Body of pancreas (tissue), 4 donors: ENCODE data around the gene KCNQ4. TPM values are rescaled to one million over a fixed set of nuclear protein-coding genes. Genes with fewer than 3 reads are reported as not detected.

Experiments used
- ATAC-seq: fragments of 150-250 bp; one replicate; pipeline ENCODE4 v1.9.1; 2016
- DNase-seq, 4 donors: peaks; one replicate each; pipeline ENCODE4 v3.0.0-alpha.2; 2019
- H3K27ac ChIP-seq, 4 donors: fragments of 200-600 bp; sonication (generic); 1 replicate in 3 of 4; 2 replicates in 1 of 4; pipeline versions ENCODE4 v1.5.1 to v1.6.1; 2016 to 2019; ENCODE audit warnings: mild to moderate bottlenecking in 1 of 4, mixed read lengths in 1 of 4, moderate library complexity in 1 of 4
- H3K27me3 ChIP-seq, 2 donors: fragments of 200-600 bp; sonication (generic); one replicate each; pipeline ENCODE4 v1.6.0; 2016; ENCODE audit warnings: mild to moderate bottlenecking in 1 of 2
- H3K36me3 ChIP-seq, 2 donors: fragments of 200-600 bp; sonication (generic); replicated peaks in 1 of 2; 2 replicates each; pipeline ENCODE4 v1.5.1; 2016; ENCODE audit warnings: low read depth in 2 of 2; ENCODE audit not compliant: insufficient read depth in 1 of 2
- H3K4me1 ChIP-seq: fragments of 200-600 bp; sonication (generic); one replicate; pipeline ENCODE4 v1.6.0; 2016
- H3K4me3 ChIP-seq, 2 donors: fragments of 200-600 bp; sonication (generic); 1 replicate in 1 of 2; 2 replicates in 1 of 2; pipeline ENCODE4 v1.5.1; 2016 to 2019
- H3K9me3 ChIP-seq, 3 donors: fragments of 200-600 bp; sonication (generic); 1 replicate in 2 of 3; 2 replicates in 1 of 3; pipeline ENCODE4 v1.5.1; 2016
- POLR2A ChIP-seq, 3 donors: fragments of 450-650 bp; IDR thresholded peaks; one replicate each; pipeline ENCODE4 v1.6.1; 2016; ENCODE audit warnings: antibody characterized with exemption in 3 of 3, mild to moderate bottlenecking in 2 of 3
- WGBS, 2 donors: methylation state at CpG; one replicate each; pipeline ENCODE4 v1.1.5; 2017; 5-methylcytosine and 5-hydroxymethylcytosine counted together
- intact Hi-C: fragments of 100-400 bp; cut with DNase I; formaldehyde crosslinking; loops from one replicate; pipeline ENCODE4 v1.15.1; 2023
- total RNA-seq, 2 donors: library from RNA; depleted of rRNA; stranded (reverse); fragments of >200 nt; gene quantifications; one replicate each; pipeline ENCODE4 v1.1.0, GENCODE V29; 2016
- TF ChIP-seq, protein P1 (sequence below), 7 experiments: fragments of 450-650 bp in 4 of 7; fragments of 200-600 bp in 3 of 7; sonication (generic) in 3 of 7; IDR thresholded peaks; one replicate each; pipeline ENCODE4 v1.5.1; 2016 to 2019; ENCODE audit warnings: antibody characterized with exemption in 7 of 7

Gene KCNQ4
- total RNA-seq, 2 donors from 2014 or later = 1.8 to 4.0 TPM

DNA sequence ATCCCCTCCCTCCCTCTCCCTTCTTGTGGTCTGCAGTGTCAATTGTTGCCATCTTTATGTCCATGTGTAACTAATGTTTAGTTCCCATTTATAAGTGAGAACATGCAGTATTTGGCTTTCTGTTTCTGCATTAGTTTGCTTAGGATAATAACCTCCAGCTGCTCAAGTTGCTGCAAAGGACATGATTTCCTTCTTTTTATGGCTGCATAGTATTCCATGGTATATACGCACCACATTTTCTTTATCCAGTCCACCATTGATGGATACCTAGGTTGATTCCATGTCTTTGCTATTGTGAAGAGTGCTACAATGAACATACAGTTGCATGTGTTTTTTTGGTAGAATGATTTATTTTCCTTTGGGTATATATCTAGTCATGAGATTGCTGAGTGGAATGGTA, 62.3 kb downstream of the KCNQ4 start:
- Histone ChIP-seq H3K27me3 (no peaks in the 10 kb centered on the region), H3K9me3 (no peaks in the 10 kb centered on the region), H3K36me3 (no peaks in the 10 kb centered on the region), H3K4me1 (peaks cover 23% of the 10 kb centered on the region), H3K27ac (no peak overlapping the region), H3K4me3 (no peak overlapping the region)
- 88 to 94% methylated on average over 1 of the region's 1 CpG for WGBS, 2 donors
- DNase-seq (no peak), ATAC-seq (no peak)
- intact Hi-C loops = loop anchor here (5.0 kb wide), 1 partner anchor 106 kb away; no protein-coding TSS in a partner anchor
- TF ChIP-seq POLR2A (IDR thresholded peaks at IDR 0.05) = no peak
- TF ChIP-seq, protein P1, sequence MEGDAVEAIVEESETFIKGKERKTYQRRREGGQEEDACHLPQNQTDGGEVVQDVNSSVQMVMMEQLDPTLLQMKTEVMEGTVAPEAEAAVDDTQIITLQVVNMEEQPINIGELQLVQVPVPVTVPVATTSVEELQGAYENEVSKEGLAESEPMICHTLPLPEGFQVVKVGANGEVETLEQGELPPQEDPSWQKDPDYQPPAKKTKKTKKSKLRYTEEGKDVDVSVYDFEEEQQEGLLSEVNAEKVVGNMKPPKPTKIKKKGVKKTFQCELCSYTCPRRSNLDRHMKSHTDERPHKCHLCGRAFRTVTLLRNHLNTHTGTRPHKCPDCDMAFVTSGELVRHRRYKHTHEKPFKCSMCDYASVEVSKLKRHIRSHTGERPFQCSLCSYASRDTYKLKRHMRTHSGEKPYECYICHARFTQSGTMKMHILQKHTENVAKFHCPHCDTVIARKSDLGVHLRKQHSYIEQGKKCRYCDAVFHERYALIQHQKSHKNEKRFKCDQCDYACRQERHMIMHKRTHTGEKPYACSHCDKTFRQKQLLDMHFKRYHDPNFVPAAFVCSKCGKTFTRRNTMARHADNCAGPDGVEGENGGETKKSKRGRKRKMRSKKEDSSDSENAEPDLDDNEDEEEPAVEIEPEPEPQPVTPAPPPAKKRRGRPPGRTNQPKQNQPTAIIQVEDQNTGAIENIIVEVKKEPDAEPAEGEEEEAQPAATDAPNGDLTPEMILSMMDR (IDR thresholded peaks at IDR 0.05) = no peak

DNA sequence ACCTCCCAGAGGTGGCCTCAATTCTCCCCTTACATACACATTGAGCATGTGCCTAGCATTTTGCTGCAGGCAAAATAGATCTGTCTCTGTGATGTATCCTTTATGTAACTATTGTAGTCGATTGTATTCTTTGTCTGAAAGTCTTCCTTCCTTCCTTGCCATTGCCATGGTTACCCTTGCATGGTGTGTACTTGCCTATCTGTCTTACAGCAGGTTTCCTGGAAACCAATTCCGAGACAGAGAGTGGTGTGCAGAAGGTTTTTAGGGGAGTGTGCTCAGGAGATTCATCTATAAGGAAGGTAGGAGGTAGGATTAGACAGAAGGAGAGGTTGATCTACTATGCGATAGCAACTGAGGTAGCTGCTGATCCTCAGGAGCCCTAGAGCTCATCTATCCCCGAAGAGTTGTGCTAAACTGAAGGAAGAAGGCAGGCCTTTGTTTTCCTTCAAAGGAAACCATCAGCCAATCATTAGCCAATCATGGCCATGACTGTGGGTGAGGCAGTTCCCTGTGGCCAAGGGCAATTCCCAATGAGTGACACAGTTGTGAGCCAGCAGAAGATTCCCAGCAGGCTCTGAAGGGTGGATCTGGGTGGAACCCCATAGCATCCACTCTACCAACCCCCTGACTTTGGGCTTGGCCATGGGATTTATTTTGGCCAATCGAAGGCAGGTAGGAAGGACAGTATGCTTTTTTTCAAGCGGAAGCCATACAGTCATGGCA, 63.6 kb downstream of the KCNQ4 start:
- H3K9me3 ChIP-seq = no peaks in the 10 kb centered on the region
- TF ChIP-seq, protein P1 (IDR thresholded peaks at IDR 0.05) = no peak
- no peak for TF ChIP-seq POLR2A (IDR thresholded peaks at IDR 0.05)
- no peak overlapping the region for H3K27ac ChIP-seq
- no peaks in the 10 kb centered on the region for H3K27me3 ChIP-seq
- ATAC-seq (no peak), DNase-seq (no peak)
- intact Hi-C loops = loop anchor here (5.0 kb wide), 1 partner anchor 105 kb away; no protein-coding TSS in a partner anchor
- H3K4me1 ChIP-seq = peaks cover 23% of the 10 kb centered on the region
- WGBS, 2 donors = 84 to 91% methylated on average over 6 of the region's 6 CpGs
- H3K4me3 ChIP-seq = no peak overlapping the region
- H3K36me3 ChIP-seq = no peaks in the 10 kb centered on the region

DNA sequence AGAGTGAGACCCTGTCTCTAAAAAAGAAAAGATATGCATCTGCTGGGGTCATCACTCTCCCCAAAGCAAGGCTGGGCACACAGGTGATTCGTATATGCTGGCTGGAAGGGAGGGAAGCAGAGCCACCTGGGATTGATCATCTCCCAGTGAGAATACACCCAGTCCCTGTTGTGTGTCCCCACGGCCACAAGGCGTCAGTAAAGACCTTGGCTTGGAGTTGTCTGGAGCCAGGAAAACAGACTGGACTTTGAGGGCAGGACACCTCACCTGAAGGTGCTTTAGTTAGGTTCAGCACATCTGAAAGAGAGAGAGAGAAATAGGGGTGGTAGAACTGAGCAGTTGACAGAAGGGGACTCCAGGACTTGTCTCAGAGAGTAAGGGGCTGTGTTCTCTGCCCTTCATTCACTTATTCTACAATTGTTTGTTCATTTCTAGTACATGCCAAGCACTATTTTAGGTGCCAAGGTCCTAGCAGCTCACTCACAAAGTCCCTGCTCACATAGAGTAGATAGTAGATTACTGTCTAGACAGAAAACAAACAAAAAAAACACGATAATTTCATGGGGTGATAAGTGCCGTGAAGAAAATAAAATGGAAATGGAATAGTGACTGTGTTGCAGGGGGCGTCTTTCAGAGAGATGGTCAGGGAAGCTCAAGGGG, 65.1 kb downstream of the KCNQ4 start:
- no peaks in the 10 kb centered on the region for H3K27me3 ChIP-seq
- H3K36me3 ChIP-seq = no peaks in the 10 kb centered on the region
- WGBS, 2 donors = 21 to 27% methylated on average over 6 of the region's 6 CpGs
- ATAC-seq = peak; percentile 92
- peak; percentile 83 to 88 (median 88) for DNase-seq
- intact Hi-C loops = loop anchor here (5.0 kb wide), 1 partner anchor 104 kb away; no protein-coding TSS in a partner anchor
- peaks cover 23% of the 10 kb centered on the region for H3K4me1 ChIP-seq
- no peaks in the 10 kb centered on the region for H3K9me3 ChIP-seq
- H3K4me3 ChIP-seq = no peak overlapping the region
- TF ChIP-seq, protein P1 (IDR thresholded peaks at IDR 0.05) = peak; percentile 75 to 98 (median 97)
- no peak for TF ChIP-seq POLR2A (IDR thresholded peaks at IDR 0.05)
- peak overlapping the region in 1 of 4 donors; percentile 22 for H3K27ac ChIP-seq

DNA sequence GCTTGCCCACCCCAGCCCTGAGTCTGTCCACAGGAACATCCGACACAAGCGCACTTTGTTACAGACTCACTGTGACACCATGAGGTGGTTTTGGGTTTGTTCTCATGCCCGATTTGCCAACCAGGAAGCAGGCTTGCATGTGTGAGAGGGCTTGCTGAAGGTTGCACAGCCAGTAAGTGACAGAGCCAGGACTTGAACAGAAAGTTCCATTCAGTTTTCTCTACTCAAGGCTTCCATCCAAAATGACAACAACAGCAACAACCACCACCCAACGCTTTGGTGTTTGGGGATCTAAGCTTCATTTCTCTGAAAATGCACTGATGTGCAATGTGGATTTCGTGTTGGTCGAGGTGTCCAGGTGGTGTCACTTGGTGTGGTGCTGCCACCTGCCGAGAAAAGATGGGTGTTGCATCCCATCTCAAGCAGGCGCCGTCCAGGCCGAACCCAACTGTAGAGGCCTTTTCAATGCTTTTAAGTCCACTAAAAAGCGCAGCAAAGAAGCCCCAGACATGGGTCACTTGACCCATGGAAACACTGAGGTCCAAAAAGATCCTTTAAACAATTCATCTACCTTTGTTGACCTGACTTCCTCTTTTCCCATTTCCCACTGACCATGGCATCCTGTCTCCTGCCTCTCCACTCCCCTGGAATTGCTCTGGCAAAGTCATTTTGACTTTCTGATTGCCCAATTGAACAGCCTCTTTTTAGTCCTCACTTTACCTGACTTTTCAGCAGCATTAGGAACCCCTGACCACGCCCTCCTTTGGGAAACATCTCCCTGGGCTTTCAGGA, 66.4 kb downstream of the KCNQ4 start:
- no peaks in the 10 kb centered on the region for H3K27me3 ChIP-seq
- DNase-seq (peak; percentile 72 to 81 (median 75)), ATAC-seq (peak; percentile 78)
- H3K4me3 ChIP-seq = no peak overlapping the region
- WGBS, 2 donors = 14 to 17% methylated on average over 6 to 12 of the region's 12 CpGs
- H3K4me1 ChIP-seq = peaks cover 20% of the 10 kb centered on the region
- intact Hi-C loops = loop anchor here (5.0 kb wide), 1 partner anchor 102 kb away; no protein-coding TSS in a partner anchor
- H3K36me3 ChIP-seq = no peaks in the 10 kb centered on the region
- H3K27ac ChIP-seq = peak overlapping the region in 2 of 4 donors; percentile 8 to 25
- TF ChIP-seq POLR2A (IDR thresholded peaks at IDR 0.05) = no peak
- TF ChIP-seq, protein P1 (IDR thresholded peaks at IDR 0.05) = peak; percentile 81 to 92 (median 86)
- no peaks in the 10 kb centered on the region for H3K9me3 ChIP-seq
